Activated gamma-delta T cell treated with Interleukin-2 at 50 U/mL for 16 hours (primary cell): ENCODE data around the gene GDF15.

ENCODE experiments used
- DNase-seq: peaks from one replicate; pipeline ENCODE4 v3.0.0-alpha.2; 2020

Gene GDF15

DNA sequence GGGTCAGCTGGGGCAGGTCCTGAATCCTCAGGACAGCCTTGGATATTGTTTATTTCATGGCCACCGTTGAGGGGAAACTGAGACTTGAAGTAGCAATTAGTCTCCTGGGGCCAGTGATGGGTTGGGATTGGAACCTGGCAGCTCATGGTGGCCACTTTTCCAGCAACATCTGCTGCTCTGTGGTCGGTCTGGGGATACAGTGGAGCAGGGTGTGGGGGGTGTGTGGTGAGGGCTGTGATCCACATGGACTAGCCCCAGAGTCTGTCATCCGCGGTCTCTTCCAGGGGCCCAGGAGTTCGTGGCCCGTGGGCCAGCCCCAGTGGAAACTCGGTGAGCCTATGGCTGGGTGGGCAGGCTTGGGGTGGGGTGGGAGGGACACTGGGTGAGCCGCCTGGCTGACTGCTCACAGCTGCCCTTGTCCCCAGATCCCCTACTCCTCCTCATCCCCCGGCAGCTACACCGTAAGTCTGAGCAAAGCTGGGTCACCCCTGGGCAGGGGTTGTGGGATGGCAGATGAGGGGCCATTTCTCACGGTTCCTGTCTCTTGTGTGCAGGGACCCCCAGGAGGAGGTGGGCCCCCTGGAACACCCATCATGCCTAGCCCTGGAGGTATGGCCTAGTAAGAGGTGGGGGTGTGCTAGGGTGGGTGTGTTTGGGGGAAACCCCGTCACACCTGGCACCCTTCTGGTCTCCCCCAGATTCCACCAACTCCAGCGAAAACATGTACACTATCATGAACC is 46.5 kb downstream of the GDF15 start:
- no peak for DNase-seq

DNA sequence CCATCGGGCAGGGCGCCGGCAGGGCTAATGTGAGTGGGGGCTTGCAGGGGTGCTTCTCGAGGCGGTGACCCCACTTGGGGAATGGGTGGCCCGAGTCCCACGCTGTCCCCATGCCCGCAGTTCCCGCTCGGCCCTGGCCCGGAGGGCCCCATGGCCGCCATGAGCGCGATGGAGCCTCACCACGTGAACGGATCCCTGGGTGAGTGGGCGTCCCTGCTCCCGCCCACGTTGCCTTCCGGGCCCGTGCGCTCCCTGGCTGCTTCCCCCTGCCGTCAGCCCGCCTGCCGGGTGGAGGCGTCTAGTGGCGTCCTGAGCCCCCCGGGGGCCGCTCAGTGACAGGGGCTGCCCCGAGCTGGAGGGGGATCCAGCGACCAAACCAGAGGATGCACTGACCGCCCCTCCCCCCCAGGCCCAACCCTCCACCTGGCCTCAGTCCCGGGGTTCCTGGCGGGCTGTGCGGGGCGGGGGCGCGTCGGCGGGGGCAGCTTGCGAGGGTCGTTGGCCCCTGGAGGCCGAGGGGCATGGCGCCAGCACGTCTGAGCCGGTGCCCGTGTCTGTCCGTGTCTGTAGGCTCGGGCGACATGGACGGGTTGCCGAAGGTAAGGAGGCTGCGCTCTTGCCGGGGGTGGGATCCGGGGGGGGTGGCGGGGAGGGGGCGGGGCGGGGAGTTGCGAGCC is 47.2 kb downstream of the GDF15 start:
- peak; percentile 46 for DNase-seq

DNA sequence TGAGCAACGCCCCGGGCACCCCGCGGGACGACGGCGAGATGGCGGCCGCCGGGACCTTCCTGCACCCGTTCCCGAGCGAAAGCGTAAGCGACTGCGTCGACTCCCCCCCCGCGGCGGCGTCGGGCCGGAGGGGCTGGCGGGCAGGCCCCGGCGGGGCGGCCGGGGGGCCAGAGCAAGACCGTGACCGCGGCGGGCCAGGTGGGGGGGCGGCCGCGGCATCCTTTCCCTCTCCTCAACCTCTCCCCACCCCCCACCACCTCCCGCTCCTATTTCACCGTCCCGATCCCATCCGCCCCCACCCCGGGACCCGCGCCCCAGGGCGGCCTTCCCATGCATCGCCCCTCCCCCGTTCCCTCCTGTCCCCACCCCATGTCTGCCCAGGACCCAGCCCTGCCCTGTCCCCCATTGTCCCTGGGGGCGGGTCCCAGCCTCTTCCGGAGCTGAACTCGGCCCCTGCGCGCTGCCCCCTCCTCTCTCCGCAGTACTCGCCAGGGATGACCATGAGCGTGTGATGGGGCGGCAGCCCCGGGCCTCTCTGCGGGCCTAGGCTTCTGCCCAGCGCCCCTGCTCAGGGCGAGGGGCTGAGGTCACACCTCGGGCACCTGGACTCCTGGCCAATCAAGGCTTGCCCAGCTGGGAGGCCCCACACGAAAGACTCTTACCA is 47.9 kb downstream of the GDF15 start:
- DNase-seq = no peak

DNA sequence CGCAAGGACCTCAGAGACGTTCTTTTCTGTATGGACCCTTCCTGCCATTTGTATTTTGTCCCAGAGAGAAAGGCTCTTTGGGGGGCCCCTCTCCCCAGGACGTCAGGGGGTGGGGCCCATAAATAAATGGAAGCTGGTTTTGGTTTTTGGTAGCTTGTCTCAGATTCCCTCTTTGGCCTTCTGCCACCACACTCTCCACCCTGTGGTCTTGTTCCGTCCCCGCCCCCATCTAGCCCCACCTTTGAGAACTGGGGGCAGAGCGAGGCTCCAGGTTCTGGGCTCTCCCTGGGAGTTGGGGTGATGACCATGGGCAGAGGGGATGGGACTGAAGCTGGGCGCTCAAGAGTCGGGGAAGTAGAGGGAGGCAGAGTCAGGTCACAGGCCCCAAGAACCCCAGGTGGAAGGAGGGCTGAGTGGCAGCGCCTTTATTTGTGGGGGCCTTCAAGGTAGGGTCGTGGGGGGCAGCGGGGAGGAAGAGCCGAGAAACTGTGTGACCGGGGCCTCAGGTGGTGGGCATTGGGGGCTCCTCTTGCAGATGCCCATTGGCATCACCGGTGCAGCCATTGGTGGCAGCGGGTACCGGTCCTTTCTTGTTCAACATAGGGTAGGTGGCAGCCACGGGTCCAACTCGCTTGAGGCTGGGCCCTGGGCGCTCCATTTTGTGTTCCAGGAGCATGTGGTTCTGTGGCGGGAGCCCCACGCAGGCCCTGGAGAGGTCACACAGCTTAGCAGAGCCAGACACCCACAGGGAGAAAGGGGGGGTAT is 48.6 kb downstream of the GDF15 start:
- no peak for DNase-seq

DNA sequence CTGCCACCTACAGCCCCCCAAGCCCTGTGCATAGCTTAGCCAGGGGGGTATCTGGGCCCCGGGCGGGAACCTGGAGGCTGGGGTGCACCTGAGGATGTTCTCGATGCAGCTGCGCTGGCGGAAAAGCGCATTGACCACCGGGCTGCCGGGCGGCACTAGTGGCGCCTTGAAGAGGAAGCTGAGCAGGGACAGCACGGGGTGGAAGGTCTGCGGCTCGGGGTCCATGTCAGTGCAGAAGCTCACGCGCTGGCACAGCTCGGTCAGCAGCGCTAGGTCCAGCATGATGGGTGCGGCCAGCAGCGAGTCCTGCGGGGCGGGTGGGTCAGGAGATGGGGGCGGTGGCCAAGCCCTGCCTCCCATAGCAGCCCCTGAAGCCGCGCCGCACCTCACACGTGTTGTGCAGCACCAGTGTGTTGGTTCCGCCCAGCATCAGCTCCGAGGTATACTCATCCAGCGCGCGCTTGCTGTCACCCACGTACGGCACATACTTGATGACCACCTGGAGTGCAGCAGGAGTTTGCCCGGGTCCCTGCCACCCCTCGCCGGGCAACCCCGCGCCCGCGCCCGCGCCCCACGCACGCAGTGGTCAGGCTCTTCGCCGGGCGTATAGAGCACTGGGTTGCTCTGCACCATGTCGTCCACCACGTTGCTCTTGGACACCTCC is 49.4 kb downstream of the GDF15 start:
- no peak for DNase-seq

DNA sequence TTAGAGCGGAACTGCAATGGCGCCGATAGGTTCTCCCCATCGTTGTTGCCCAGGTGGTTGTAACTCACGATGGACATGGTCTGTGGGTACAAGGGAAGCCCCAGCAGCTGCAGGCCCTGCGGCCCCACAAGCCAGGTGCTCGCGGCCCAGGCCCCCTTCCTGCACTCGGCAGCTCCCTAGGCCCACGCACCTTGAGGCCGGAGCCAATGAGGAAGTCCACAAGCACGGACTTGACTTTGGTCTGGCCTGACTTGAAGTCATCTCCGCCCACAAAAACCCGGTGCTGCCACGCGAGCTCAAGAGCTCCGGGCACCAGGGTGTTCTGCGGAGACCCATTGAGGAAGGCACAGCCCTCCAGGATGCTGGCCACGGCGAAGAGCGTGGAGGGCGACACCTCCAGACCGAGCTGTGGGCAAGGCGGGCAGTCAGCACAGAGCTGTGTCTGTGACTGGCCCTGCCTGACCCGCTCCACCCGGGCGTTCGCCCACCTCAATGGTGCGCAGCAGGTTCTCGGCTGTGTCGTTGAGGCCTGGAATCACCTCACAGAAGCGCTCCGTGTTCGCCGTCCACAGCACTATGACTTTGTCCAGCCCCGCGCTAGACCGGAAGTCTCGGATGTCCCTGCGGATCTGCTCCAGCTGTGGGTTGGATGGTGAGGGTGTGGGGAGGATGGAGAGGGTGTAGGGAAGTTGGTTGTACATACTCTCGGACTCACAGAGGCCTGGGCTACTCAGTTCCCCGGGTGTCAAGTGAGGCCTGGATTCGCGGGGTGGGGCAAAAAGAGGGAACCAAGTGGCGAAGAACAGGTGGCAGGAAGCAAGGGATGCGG is 50.1 kb downstream of the GDF15 start:
- no peak for DNase-seq

DNA sequence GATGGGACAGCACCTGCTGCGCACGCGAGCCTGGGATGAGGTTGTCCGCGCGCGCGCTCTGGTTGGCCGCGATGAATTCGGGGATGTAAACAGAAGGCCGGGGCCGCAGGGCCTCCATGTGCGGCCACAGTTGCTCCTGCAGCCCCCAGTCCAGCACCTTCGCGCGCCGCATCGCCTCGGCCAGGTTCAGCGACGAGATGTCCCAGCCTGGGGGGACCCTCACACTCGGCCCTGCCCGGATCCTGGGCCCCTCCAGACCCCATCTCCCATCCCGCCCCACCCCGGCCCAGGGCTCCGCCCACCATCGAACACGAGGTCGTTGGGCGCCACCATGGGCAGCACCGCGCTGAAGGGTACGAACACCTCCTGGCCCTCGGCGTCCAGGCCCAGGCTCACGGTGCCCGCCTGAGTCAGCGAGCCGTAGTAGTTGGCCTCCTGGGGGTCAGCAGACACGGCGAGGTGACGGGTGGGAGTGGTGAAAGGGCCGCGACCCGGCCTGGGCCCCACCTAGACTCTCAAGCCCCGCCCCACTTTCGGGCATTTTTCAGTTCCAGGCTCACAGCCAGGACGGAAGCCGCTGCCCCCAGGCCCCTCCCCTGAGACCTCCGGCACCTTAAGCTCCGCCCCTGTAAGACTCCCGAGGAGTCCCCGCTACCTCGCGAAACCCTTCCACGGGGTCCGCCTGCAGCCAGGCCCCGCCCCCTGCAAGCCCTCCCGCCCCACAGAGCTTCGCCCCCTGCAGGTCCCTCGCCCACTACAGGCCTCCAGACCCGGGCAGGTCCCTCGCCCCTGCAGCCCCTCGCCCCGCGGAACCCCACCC is 50.9 kb downstream of the GDF15 start:
- DNase-seq = peak; percentile 85

DNA sequence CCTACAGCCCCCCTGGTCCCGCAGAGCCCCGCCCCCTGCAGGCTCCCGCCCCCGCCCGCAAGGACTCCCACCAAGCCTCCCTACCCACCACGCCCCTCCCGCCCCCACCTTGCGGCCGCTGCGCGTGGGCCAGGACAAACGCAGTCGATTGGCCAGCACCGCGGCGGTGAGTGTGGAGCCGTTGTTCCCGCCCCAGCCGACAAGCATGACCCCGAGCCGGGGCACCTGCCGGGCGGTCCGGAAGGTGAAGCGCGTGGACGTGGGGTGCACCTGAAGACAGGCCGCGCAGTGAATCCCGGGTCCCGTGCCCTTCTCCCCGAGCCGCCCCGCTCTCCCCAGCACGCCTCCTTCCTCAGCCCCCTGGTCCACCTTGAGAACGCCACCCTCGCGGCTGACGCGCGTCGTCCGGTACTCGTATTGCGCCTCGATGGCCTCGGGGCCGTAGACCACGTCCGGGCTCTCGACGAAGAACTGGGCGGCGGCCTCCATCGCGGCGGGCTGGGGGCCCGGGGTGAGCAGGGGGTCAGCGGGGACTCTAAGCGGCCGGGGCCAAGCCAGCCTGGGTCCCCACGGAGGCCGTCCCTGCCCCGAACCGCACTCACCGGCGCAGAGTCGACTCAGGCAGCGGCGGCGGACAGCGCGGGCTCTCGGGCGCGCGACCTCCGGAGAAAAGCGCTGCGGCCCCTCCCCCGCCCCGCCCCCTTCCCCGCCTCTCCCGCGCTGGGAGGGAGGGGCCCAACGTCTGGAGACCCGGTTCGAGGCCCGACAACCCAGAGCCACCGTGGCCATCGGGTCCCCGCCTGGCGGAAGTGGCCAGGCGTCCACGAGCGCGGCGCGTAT is 51.8 kb downstream of the GDF15 start, which contains the start of gene ISYNA1:
ISYNA1 (minus strand) TSS at position 643 of the 840 bp plus-strand sequence; CDS start at position 489, 154 bp downstream.
- DNase-seq = peak; percentile 54

DNA sequence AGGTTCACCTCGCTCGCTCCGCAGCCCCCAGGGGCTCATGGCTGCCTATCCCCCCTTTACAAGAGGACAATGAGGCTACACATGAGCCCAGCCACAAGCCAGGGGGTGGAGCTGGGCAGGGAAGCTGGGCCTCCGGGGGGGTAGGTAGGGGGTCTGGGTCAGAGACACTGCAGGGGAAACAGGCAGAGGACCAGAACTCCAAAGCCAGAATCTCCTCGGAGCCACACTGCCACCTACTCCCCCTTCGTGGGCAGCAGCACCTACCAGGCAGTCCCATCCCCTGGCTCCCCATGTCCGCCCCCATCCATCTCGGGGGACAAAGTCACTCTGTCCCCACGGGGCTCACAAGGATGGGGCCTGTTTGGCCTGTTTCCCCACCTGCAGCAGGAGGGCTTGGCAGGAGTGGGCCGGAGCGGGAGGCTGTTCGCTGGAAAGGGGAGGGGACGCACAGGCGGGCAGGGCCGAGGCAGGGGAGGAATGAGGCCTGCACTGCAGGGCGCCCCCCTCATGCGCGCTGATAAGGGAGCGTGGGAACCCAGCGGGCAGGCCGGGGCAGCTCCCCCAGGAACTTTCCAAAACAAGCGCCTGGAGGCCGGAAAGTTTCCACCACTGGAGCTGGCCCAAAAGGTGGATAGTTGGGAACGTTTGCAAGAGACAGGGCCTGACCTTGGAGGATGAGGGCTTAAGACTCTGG is 52.5 kb downstream of the GDF15 start:
- no peak for DNase-seq
